GM12865 (cell line): ENCODE results near the gene HBZ.
"Not testable (repeated sequence)": the region's sequence is repeated elsewhere in the genome, so short reads cannot be mapped to it uniquely, and the experiment has no call there.

Experiments
- DNase-seq: peaks from one replicate; pipeline ENCODE4 v3.0.0; 2010; ENCODE audit warnings: low read depth
- H3K4me3 ChIP-seq: 2 replicates; pipeline ENCODE4 v1.5.1; 2011; ENCODE audit warnings: mild to moderate bottlenecking, low read depth, low read length, control low read depth
- TF ChIP-seq, protein P1 (sequence below): IDR thresholded peaks from 2 replicates; pipeline ENCODE4 v1.5.1; 2011; ENCODE audit warnings: low read length, control low read depth, low read depth, inconsistent platforms; ENCODE audit not compliant: insufficient read depth; ENCODE audit errors: missing control alignments

HBZ gene

DNA sequence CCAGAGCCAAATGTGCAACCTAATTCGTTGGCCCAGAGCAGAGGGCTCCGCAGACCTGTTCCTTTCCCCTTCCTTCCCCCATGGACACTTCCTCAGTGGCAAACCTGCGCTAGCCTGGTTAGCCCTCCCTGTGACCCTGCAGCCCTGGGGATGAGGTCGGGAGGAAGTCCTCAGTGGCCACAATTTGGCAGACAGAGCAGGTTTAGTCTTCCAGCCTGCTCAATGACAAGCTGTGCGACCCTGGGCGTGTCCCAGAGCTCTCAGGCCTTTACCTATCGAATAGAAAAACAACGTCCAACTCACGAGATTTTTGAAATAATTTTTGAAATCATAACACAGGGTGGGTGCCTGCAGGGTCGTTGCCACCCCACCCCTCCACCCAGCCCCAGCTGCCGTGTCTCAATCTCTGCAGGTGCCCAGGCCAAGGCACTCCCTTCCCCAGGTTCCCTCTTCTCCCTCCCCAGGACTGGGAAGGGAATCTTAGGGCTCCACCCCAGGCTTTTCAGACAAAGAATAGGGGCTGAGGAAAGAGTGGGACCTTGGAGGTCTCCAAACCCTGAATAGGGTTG, 14.8 kb downstream of the HBZ start:
- DNase-seq = no peak
- TF ChIP-seq, protein P1, sequence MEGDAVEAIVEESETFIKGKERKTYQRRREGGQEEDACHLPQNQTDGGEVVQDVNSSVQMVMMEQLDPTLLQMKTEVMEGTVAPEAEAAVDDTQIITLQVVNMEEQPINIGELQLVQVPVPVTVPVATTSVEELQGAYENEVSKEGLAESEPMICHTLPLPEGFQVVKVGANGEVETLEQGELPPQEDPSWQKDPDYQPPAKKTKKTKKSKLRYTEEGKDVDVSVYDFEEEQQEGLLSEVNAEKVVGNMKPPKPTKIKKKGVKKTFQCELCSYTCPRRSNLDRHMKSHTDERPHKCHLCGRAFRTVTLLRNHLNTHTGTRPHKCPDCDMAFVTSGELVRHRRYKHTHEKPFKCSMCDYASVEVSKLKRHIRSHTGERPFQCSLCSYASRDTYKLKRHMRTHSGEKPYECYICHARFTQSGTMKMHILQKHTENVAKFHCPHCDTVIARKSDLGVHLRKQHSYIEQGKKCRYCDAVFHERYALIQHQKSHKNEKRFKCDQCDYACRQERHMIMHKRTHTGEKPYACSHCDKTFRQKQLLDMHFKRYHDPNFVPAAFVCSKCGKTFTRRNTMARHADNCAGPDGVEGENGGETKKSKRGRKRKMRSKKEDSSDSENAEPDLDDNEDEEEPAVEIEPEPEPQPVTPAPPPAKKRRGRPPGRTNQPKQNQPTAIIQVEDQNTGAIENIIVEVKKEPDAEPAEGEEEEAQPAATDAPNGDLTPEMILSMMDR = no peak

DNA sequence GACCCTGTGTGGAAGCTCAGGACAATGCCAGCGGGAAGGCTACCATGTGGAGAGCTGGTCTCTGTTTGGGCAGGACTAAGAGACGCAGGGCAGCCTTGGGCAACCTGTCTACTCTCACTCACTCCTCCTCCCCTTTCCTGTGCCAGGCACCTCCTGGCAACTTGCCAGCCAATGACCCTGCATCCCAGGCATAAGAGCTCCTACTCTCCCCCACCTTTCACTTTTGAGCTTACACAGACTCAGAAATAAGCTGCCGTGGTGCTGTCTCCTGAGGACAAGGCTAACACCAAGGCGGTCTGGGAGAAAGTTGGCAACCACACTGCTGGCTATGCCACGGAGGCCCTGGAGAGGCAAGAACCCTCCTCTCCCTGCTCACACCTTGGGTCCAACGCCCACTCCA, 16.0 kb downstream of the HBZ start:
- no peak overlapping the region for H3K4me3 ChIP-seq
- TF ChIP-seq, protein P1 = no peak
- no peak for DNase-seq

More for the DNA sequence above, 14.8 kb downstream of the HBZ start:
- no peak overlapping the region for H3K4me3 ChIP-seq

DNA sequence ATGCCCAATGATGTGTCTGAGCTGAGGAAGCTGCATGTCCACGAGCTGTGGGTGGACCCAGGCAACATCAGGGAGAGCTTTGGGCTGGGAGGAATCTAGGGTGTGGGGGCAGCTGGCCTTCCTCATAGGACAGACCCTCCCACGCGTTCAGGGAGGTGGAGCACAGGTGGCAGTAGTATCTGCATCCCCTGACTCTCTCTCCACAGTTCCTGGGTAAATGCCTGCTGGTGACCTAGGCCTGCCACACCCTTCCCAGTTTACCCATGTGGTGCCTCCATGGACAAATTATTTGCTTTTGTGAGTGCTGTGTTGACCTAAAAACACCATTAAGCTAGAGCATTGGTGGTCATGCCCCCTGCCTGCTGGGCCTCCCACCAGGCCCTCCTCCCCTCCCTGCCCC, 16.6 kb downstream of the HBZ start:
- TF ChIP-seq, protein P1 = no peak
- H3K4me3 ChIP-seq = no peak overlapping the region
- no peak for DNase-seq

DNA sequence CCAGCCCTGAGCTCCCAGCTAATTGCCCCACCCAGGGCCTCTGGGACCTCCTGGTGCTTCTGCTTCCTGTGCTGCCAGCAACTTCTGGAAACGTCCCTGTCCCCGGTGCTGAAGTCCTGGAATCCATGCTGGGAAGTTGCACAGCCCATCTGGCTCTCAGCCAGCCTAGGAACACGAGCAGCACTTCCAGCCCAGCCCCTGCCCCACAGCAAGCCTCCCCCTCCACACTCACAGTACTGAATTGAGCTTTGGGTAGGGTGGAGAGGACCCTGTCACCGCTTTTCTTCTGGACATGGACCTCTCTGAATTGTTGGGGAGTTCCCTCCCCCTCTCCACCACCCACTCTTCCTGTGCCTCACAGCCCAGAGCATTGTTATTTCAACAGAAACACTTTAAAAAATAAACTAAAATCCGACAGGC, 17.7 kb downstream of the HBZ start:
- DNase-seq, H3K4me3 ChIP-seq: not testable (repeated sequence)

GRCh38 chr16:170788-171187, 18.3 kb downstream of the HBZ start:
- TF ChIP-seq, protein P1 = no peak
- DNase-seq = no peak
- no peak overlapping the region for H3K4me3 ChIP-seq

DNA sequence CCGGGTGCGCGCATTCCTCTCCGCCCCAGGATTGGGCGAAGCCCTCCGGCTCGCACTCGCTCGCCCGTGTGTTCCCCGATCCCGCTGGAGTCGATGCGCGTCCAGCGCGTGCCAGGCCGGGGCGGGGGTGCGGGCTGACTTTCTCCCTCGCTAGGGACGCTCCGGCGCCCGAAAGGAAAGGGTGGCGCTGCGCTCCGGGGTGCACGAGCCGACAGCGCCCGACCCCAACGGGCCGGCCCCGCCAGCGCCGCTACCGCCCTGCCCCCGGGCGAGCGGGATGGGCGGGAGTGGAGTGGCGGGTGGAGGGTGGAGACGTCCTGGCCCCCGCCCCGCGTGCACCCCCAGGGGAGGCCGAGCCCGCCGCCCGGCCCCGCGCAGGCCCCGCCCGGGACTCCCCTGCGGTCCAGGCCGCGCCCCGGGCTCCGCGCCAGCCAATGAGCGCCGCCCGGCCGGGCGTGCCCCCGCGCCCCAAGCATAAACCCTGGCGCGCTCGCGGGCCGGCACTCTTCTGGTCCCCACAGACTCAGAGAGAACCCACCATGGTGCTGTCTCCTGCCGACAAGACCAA, 20.0 kb downstream of the HBZ start, which contains the start of gene HBA2:
HBA2 (plus strand) TSS at position 503 of the 568 bp plus-strand sequence; CDS start at position 540, 37 bp downstream.
- not testable (repeated sequence) for H3K4me3 ChIP-seq

GRCh38 chr16:173211-173854, 20.9 kb downstream of the HBZ start:
- not testable (repeated sequence) for H3K4me3 ChIP-seq

More for the DNA sequence above, 20.0 kb downstream of the HBZ start, which contains the start of gene HBA2:
- not testable (repeated sequence) for DNase-seq

GRCh38 chr16:173928-174769, 21.7 kb downstream of the HBZ start:
- DNase-seq, H3K4me3 ChIP-seq: not testable (repeated sequence)

More at GRCh38 chr16:173211-173854, 20.9 kb downstream of the HBZ start:
- DNase-seq = not testable (repeated sequence)
